ENCODE measurements around the gene ANKUB1.
"Not testable (repeated sequence)": the region's sequence is repeated elsewhere in the genome, so short reads cannot be mapped to it uniquely, and the experiment has no call there.

The ANKUB1 gene

DNA sequence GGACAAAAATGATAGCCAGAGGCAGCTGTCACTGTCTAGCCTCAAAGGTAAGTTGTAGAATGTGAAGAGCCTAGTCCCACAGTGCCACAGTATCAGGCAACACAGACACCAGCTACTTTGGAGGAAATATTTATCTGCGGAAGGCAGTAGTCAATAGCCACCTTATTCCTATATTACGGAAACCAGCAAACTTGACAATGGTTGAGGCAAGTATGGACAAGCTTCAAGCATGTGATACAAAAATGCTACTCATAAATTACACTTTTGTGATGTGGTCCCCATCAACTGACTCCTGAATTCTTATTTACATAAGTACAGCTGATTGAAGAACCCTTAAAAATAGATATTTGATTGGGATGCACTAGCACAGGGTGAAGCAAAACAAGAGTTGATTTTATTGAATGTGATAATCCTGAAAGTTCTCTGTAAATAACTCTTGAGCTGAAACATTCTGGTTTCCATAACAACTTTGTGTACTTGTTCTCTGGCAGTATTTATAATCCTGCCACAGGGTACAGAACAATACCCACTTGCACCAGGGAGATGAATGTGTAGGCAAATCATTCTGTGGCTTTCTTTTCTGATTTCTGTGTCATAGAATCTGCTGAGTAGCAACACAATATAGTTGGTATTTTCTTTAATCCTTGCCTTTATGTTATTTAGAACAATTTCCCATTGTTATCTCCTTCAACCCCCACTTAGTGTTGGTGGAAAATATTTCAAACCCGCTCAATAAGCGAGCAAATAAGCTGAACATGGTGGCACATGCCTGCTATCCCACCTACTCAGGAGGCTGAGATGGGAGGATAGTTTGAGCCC lies at the start of gene ANKUB1:
TSS of gene ANKUB1 (minus strand) at position 103 of the 819 bp plus-strand sequence. CDS start 188 bp downstream, outside the sequence.
- DNase-seq, result no peak

DNA sequence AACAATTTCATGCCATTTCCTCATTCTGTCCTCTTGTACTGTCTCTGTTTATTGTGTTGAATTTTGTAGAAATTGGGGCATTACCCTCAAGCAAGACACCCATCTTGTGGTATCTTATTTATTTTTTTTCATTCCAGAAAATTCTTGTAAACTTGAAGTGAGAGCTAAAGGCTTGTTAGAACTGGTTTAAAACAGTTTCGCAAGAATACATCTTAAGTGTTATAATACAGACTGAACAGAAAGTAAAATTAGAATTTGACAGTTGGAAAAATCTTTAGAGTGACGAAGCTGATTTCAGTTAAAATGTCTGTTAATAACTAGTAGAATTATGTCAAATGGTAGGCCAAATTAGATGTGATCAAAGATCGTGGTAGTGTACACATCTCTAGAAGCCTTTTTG lies 47.5 kb upstream of the ANKUB1 start:
- no peak for DNase-seq

- not testable (repeated sequence) for DNase-seq
Measured at GRCh38 chr3:149839469-149839868, 47.1 kb upstream of the ANKUB1 start.

- DNase-seq, result not testable (repeated sequence)
Measured at GRCh38 chr3:149838491-149838890, 46.1 kb upstream of the ANKUB1 start.

GRCh38 chr3:149833241-149833640 lies 40.9 kb upstream of the ANKUB1 start:
- DNase-seq, result no peak

GRCh38 chr3:149832086-149832485 lies 39.7 kb upstream of the ANKUB1 start:
- no peak for DNase-seq

- DNase-seq, result no peak
Measured at GRCh38 chr3:149831321-149831720, 39.0 kb upstream of the ANKUB1 start.

DNA sequence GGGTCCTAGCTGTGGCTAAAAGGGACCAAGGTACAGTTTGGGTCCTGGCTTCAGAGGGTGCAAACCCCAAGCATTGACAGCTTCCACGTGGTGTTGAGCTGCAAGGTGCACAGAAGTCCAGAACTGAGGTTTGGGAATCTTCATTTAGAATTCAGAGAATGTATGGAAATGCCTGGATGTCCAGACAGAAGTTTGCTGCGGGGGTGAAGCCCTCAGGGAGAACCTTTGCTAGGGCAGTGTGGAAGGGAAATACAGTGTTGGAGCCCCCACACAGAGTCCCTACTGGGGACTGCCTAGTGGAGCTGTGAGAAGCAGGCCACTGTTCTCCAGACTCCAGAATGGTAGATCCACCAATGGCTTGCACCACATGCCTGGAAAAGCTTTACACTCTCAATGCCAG lies 38.5 kb upstream of the ANKUB1 start:
- no peak for DNase-seq

DNA sequence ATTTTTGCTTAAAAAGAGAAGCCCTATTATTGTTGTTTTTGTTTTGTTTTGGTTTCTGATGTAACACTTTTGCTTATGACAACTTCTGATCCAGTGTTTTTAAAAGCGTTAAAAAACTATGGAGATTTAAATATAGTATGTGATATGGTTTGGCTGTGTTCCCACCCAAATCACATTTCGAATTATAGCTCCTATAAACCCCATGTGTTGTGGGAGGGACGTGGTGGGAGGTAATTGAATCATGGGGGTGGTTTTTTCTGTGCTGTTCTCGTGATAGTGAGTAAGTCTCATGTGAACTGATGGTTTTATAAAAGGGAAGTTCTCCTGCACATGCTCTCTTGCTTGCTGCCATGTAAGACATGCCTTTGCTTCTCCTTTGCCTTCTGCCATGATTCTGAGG lies 37.3 kb upstream of the ANKUB1 start:
- not testable (repeated sequence) for DNase-seq

GRCh38 chr3:149828390-149828789 lies 36.0 kb upstream of the ANKUB1 start:
- no peak for DNase-seq

DNA sequence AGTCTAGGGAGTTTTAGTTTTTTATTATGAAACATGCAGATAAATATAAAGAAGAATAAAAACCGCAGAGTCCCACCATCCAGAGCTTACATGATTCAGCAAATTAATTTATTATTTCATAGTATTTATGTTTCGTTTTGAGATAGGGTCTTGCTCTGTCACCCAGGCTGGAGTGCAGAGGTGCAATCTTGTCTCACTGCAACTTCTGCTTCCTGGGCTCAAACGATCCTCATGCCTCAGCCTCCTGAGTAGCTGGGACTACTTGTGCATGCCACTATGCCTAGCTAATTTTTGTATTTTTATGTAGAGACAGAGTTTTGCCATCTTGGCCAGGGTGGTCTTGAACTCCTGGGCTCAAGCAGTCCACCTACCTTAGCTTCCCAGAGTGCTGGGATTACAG lies 34.3 kb upstream of the ANKUB1 start:
- DNase-seq, result no peak

- DNase-seq, result peak; percentile 45
Measured at GRCh38 chr3:149820183-149820582, 27.8 kb upstream of the ANKUB1 start.

DNA sequence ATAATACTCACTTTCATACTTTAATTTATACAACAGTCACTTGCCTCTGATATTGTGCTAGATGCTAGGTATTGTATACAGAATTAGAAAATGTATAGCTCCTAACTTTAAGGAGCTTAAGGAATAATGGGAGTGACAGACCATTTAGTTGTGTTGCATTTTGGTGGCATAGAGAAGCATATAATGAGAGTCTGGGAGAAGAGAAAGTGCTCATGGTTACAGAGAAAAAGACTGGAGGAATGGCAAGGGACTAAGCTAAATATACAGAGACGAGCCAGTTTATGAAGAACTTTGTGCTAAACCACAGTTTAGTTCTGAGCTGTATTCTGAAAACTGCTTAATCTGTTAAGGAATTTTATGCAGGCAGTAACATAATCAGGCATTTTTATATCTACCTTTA lies 27.1 kb upstream of the ANKUB1 start:
- no peak for DNase-seq

DNA sequence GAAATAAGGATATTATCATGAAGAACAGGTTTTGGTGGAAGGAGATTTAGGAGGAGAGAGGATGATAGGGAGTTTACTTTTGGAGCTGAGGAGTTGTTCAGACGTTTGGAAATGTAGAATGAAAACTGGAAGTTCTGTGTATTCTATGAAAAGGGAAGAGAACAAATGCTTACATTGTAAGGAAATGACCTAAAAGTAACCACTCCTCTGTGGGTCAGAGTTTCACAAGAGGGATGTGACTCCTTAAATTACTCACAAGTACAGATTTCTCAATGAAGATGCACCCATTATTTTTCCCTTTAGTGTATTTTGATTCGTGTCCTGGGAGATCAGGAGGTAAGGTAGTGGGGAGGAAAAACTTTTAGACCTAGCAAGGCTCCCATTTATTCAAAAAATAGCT lies 24.6 kb upstream of the ANKUB1 start:
- DNase-seq, result peak; percentile 45

DNA sequence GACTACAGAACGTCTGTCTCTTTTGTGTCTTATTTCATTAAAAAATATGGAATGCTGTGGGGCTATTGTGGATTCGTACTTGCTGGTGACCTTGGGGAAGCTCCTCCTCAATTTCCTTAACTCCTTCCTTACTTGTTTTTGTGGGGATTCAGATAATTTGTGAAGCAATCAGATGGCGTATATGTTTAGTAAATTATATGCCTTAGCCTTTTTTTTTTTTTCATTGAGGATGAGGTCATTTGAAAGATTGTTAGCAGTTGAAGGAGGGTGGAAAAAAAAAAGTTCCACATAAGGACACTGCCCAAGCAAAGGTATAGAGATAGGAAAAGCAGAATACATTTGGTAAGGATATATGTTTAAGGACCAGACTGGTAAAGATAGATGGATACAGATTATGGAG lies 24.0 kb upstream of the ANKUB1 start:
- no peak for DNase-seq

GRCh38 chr3:149815728-149816127 lies 23.4 kb upstream of the ANKUB1 start:
- DNase-seq, result no peak

DNA sequence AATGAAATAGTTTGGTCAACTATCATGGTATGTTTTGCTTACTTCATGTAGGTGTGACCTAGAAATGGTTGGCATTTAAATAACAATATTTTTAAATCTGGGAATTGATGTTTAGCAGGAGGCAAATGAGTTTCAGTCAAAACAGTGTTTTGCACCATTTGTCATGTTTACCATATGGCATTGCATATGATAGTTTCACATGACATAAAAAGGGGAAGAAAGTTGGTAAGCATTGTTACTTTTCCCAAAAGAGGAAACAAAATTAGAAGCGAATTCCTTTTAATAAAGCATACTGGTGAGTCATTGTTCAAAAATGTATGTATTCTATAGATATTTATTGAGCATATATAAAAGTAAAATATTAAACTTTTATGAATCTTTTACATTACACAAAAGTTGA lies 23.0 kb upstream of the ANKUB1 start:
- DNase-seq, result no peak

DNA sequence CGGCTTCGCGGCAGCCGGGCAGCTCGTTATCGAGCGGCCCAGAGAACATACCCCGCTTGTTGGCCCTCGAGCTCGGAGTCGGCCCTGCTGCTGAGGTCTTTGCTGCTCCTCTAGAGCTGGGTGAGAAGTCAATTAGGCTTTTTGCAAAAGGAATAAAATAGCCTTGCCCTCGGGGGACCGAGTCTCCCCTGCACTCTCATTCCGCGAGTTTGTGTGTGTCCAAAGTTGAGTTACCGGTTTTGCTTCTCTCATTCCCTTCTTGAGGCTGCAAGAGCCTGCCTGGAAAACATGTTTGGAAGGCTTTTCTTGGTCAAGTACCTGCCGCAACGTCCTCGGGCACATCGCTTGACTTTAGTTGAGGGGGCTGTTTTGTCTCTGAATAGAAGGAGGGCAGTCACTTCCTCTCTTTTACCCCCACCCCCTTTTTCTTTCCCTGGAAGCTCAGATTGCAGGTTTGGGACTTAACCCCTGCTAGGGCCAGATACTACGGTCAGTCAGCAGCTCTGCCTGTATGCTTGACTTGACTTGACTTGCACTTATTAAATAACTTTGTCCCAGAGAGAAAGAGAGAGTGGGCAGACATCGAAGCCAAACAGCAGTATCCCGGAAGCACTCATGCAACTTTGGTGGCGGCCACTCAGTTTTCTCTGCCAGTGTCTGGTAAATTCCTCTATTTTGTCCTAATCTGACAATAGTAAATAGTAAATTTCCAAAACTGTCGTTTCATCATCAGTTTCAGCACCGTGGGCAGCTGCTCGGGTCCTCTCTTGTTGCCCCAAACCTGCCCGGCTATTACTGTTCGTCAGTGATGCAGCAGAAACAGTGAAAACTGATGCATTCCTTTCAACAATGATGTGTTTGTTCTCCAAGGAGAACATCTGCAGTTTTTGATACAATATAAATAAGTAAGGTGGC lies 21.3 kb upstream of the ANKUB1 start:
- no peak for DNase-seq

DNA sequence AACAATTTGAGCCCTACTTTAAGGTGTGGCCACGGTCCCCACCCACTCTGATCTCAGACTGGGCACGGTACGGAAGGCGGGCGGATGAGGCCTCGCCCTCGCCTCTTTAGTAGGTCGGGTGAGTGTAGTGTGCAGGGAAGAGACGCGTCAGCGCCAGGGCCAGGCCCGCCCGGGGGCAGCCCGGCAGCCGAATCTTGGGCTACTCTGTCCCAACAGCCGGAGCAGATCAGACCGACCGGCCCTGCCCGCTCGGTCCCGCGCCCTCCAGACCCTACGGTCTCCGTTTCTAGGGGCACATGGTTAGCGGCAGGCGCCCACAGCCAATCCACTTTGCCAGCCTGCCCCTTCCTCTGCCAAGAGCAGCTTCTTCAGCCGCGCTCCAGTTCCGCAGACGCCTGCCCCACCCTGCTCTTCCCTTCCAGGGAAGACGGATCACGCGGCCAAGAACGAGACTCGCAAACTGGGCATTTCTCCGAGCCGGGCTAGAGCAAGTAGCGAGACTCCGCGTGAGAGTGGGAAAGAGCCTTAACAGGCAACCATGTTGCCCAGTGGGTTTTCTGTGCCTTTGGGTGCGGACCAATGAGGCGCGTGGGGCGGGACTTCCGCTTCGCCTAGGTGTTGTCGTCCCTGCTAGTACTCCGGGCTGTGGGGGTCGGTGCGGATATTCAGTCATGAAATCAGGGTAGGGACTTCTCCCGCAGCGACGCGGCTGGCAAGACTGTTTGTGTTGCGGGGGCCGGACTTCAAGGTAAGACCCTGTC lies 20.4 kb upstream of the ANKUB1 start, which contains the start of gene RNF13:
TSS of gene RNF13 (plus strand) at position 610 of the 761 bp plus-strand sequence. CDS start 32,812 bp downstream, outside the sequence.
- peak; percentile 94 for DNase-seq

- no peak for DNase-seq
Measured at GRCh38 chr3:149812165-149812605, 19.8 kb upstream of the ANKUB1 start.

DNA sequence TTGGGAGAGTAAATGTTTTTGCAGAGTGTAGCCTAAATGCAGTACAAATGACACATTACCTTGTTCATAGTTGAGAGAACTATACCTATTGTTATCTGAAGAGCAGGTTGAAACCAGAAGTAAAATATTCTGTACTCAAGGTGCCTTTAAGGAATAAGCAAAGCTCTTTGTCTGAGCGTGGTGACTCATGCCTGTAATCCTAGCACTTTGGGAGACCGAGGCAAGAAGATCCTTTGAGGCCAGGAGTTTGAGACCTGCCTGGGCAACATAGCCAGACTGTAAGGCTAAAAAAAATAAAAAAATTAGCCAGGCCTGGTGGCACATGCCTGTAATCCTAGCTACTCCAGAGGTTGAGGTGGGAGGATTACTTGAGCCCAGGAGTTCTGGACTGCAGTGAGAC lies 18.5 kb upstream of the ANKUB1 start:
- DNase-seq, result no peak

DNA sequence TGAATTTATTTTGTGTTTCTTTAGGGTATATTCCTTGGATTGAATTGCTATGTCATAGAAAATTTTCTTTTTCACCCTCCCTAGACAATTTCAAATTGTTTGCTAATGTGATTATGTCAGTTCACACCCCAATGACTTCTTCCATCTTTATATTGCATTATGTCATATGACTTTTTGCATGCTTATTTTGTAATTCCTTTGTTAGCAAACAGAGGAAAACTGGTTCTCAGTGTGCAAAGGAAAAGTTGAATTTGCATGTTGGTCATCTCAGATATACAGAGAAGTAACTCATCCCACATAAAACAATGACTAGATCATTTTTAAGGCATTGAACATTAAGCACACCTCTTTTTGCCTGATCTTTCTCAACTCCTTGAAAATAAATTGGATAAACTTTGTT lies 17.3 kb upstream of the ANKUB1 start:
- no peak for DNase-seq
